Ishikawa (cell line): ENCODE measurements around the gene ANKMY1.

ENCODE experiments used
- CEBPB ChIP-seq: IDR thresholded peaks from 2 replicates; pipeline ENCODE4 v1.6.1; 2012
- CREB1 ChIP-seq: IDR thresholded peaks from 2 replicates; pipeline ENCODE4 v1.6.1; 2012; ENCODE audit warnings: low read depth
- EGR1 ChIP-seq: IDR thresholded peaks from 2 replicates; pipeline ENCODE4 v1.6.1; 2012
- EP300 ChIP-seq: IDR thresholded peaks from 2 replicates; pipeline ENCODE4 v1.6.1; 2012; ENCODE audit warnings: borderline replicate concordance
- FOXM1 ChIP-seq: IDR thresholded peaks from 2 replicates; pipeline ENCODE4 v1.6.1; 2012; ENCODE audit warnings: low read depth, borderline replicate concordance
- MAX ChIP-seq: IDR thresholded peaks from 2 replicates; pipeline ENCODE4 v1.6.1; 2012
- NFIC ChIP-seq: IDR thresholded peaks from 2 replicates; pipeline ENCODE4 v1.6.1; 2012
- RAD21 ChIP-seq: IDR thresholded peaks from 2 replicates; pipeline ENCODE4 v1.6.1; 2012; ENCODE audit warnings: low read depth
- REST ChIP-seq: IDR thresholded peaks from 2 replicates; pipeline ENCODE4 v1.6.1; 2012; ENCODE audit warnings: low read depth, mild to moderate bottlenecking
- TAF1 ChIP-seq: IDR thresholded peaks from 2 replicates; pipeline ENCODE4 v1.6.1; 2012; ENCODE audit warnings: low read depth, mild to moderate bottlenecking
- TCF12 ChIP-seq: IDR thresholded peaks from 2 replicates; pipeline ENCODE4 v1.6.1; 2012; ENCODE audit warnings: low read depth
- TEAD4 ChIP-seq: IDR thresholded peaks from 2 replicates; pipeline ENCODE4 v1.6.1; 2012
- USF1 ChIP-seq: IDR thresholded peaks from 2 replicates; pipeline ENCODE4 v1.6.1; 2012
- YY1 ChIP-seq: IDR thresholded peaks from 2 replicates; pipeline ENCODE4 v1.6.1; 2012; ENCODE audit warnings: low read depth
- ZBTB7A ChIP-seq: IDR thresholded peaks from 2 replicates; pipeline ENCODE4 v1.6.1; 2012; ENCODE audit warnings: low read depth

The ANKMY1 gene

GRCh38 chr2:240468303-240469238 lies 89.2 kb downstream of the ANKMY1 start:
- TF ChIP-seq TCF12 (no peak), YY1 (no peak), NFIC (no peak), EP300 (no peak), CEBPB (no peak), FOXM1 (no peak)

- 0 out of 2 replicates have a peak, but pooled peaks have one; percentile 5 for TF ChIP-seq RAD21
- no peak for TF ChIP-seq CEBPB
- no peak for TF ChIP-seq TCF12
Measured at GRCh38 chr2:240467659-240468302, 90.0 kb downstream of the ANKMY1 start.

GRCh38 chr2:240467149-240467642 lies 90.6 kb downstream of the ANKMY1 start:
- no peak for TF ChIP-seq USF1
- TF ChIP-seq REST, result no peak
- no peak for TF ChIP-seq EP300
- TF ChIP-seq ZBTB7A, result no peak
- no peak for TF ChIP-seq NFIC
- TF ChIP-seq CEBPB, result no peak
- no peak for TF ChIP-seq YY1
- no peak for TF ChIP-seq FOXM1
- no peak for TF ChIP-seq RAD21
- no peak for TF ChIP-seq TAF1
- TF ChIP-seq CREB1, result no peak
- no peak for TF ChIP-seq EGR1
- TF ChIP-seq MAX, result no peak
- no peak for TF ChIP-seq TCF12
- TF ChIP-seq TEAD4, result no peak

- TF ChIP-seq CEBPB (no peak), YY1 (no peak), ZBTB7A (no peak), USF1 (no peak), MAX (no peak), TCF12 (no peak), REST (no peak), TAF1 (no peak), EP300 (no peak), RAD21 (no peak), EGR1 (no peak), TEAD4 (no peak), CREB1 (no peak), FOXM1 (no peak), NFIC (no peak)
Measured at GRCh38 chr2:240466579-240467148, 91.1 kb downstream of the ANKMY1 start.
